ENCODE results near the gene IL22RA1. TPM values are rescaled to one million over a fixed set of nuclear protein-coding genes. Genes with fewer than 3 reads are reported as not detected.

The IL22RA1 gene
- polyA plus RNA-seq, 1 donor from 2014 or later = not detected

DNA sequence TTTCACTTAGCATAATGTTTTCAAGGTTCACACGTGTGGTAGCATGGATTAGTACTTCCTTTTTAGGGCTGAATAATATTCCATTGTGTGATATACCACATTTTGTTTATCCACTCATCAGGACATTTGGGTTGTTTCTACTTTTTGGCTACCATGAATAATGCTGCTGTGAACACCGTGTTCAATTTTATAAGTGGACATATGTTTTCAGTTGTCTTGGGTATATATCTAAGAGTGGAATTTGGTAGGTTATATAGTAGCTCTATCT, 3.8 kb downstream of the IL22RA1 start:
- H3K4me2 ChIP-seq (ENCODE audit: low read length) = no peak overlapping the region
- H3K79me2 ChIP-seq (replicated peaks; ENCODE audit: insufficient read depth, low read length) = no peaks in the 10 kb centered on the region
- no peaks in the 10 kb centered on the region for H3K36me3 ChIP-seq (ENCODE audit: insufficient read depth, low read length)
- H3K27me3 ChIP-seq (ENCODE audit: insufficient read depth, low read depth, low read length) = no peaks in the 10 kb centered on the region
- H3F3A ChIP-seq (ENCODE audit: insufficient read depth, low read length, poor library complexity, severe bottlenecking) = no peaks in the 10 kb centered on the region
- H3K9ac ChIP-seq (ENCODE audit: low read length) = no peak overlapping the region
- H4K20me1 ChIP-seq (ENCODE audit: insufficient read depth) = no peaks in the 10 kb centered on the region
- no peak for TF ChIP-seq MXI1 (conservative IDR thresholded peaks at IDR 0.05; ENCODE audit: poor library complexity, severe bottlenecking)
- TF ChIP-seq EP300 (conservative IDR thresholded peaks at IDR 0.05; ENCODE audit: poor library complexity, severe bottlenecking) = no peak
- TF ChIP-seq RAD21 (conservative IDR thresholded peaks at IDR 0.05) = no peak
- no peak for TF ChIP-seq TAF1 (IDR thresholded peaks at IDR 0.05; ENCODE audit: low read depth)
- TF ChIP-seq, protein P1, sequence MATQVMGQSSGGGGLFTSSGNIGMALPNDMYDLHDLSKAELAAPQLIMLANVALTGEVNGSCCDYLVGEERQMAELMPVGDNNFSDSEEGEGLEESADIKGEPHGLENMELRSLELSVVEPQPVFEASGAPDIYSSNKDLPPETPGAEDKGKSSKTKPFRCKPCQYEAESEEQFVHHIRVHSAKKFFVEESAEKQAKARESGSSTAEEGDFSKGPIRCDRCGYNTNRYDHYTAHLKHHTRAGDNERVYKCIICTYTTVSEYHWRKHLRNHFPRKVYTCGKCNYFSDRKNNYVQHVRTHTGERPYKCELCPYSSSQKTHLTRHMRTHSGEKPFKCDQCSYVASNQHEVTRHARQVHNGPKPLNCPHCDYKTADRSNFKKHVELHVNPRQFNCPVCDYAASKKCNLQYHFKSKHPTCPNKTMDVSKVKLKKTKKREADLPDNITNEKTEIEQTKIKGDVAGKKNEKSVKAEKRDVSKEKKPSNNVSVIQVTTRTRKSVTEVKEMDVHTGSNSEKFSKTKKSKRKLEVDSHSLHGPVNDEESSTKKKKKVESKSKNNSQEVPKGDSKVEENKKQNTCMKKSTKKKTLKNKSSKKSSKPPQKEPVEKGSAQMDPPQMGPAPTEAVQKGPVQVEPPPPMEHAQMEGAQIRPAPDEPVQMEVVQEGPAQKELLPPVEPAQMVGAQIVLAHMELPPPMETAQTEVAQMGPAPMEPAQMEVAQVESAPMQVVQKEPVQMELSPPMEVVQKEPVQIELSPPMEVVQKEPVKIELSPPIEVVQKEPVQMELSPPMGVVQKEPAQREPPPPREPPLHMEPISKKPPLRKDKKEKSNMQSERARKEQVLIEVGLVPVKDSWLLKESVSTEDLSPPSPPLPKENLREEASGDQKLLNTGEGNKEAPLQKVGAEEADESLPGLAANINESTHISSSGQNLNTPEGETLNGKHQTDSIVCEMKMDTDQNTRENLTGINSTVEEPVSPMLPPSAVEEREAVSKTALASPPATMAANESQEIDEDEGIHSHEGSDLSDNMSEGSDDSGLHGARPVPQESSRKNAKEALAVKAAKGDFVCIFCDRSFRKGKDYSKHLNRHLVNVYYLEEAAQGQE (IDR thresholded peaks at IDR 0.05; ENCODE audit: borderline replicate concordance) = no peak
- TF ChIP-seq SMC3 (conservative IDR thresholded peaks at IDR 0.05; ENCODE audit: poor library complexity) = no peak
- TF ChIP-seq POLR2AphosphoS5 (IDR thresholded peaks at IDR 0.05) = no peak
- TF ChIP-seq EZH2 (IDR thresholded peaks at IDR 0.05; ENCODE audit: borderline replicate concordance, insufficient read depth, low read length, poor library complexity, severe bottlenecking) = no peak
- no peaks in the 10 kb centered on the region for H3K9me3 ChIP-seq (ENCODE audit: low read length)
- H2AFZ ChIP-seq (ENCODE audit: low read depth, low read length) = no peak overlapping the region
- H3K9me2 ChIP-seq (ENCODE audit: insufficient read depth, low read length) = no peaks in the 10 kb centered on the region
- no peak overlapping the region for H3K27ac ChIP-seq (ENCODE audit: low read length)
- H3K4me3 ChIP-seq (ENCODE audit: low read length) = no peak overlapping the region

DNA sequence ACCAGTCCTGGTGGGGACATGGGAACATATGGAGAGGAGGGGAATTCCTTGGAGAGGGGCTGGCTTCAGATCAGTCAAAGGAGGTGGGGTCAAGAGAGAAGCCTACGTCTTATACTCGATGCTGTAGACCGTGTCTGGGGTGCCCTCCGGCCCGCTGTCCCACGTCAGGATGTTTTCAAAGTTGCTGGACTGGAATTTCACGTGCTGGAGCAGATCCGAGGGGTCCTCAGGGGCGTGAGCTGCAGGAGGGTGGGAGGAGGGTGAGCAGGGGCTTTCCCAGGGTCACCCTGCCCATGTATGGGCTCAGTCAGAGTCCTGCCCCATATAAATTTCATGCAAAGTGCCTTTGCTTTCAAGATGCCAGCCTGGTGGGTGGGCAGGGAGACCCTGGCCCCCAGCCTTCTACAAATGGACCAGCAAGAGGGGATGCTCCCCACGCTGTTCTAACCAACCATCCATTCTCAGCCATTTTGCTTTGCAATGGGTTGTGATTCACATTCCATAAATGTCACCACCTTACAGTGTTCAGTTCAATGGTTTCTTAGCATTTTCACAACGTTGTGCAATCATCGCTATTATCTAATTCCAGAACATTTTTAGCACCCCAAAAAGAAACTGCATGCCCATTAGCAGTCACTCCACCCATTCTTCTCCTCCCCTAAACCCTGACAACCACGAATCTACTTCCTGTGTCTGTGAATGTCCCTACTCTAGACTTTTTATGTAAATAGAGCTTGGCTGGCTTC, 4.3 kb downstream of the IL22RA1 start:
- no peaks in the 10 kb centered on the region for H3K36me3 ChIP-seq (ENCODE audit: insufficient read depth, low read length)
- no peak overlapping the region for H2AFZ ChIP-seq (ENCODE audit: low read depth, low read length)
- no peaks in the 10 kb centered on the region for H3F3A ChIP-seq (ENCODE audit: insufficient read depth, low read length, poor library complexity, severe bottlenecking)

More for the DNA sequence above, 4.3 kb downstream of the IL22RA1 start:
- TF ChIP-seq POLR2AphosphoS5 (IDR thresholded peaks at IDR 0.05) (no peak), SMC3 (conservative IDR thresholded peaks at IDR 0.05; ENCODE audit: poor library complexity) (no peak), RAD21 (conservative IDR thresholded peaks at IDR 0.05) (no peak), MXI1 (conservative IDR thresholded peaks at IDR 0.05; ENCODE audit: poor library complexity, severe bottlenecking) (no peak), EP300 (conservative IDR thresholded peaks at IDR 0.05; ENCODE audit: poor library complexity, severe bottlenecking) (no peak), TAF1 (IDR thresholded peaks at IDR 0.05; ENCODE audit: low read depth) (no peak), EZH2 (IDR thresholded peaks at IDR 0.05; ENCODE audit: borderline replicate concordance, insufficient read depth, low read length, poor library complexity, severe bottlenecking) (no peak)
- TF ChIP-seq, protein P1 (IDR thresholded peaks at IDR 0.05; ENCODE audit: borderline replicate concordance) = no peak
- TF ChIP-seq, protein P2, sequence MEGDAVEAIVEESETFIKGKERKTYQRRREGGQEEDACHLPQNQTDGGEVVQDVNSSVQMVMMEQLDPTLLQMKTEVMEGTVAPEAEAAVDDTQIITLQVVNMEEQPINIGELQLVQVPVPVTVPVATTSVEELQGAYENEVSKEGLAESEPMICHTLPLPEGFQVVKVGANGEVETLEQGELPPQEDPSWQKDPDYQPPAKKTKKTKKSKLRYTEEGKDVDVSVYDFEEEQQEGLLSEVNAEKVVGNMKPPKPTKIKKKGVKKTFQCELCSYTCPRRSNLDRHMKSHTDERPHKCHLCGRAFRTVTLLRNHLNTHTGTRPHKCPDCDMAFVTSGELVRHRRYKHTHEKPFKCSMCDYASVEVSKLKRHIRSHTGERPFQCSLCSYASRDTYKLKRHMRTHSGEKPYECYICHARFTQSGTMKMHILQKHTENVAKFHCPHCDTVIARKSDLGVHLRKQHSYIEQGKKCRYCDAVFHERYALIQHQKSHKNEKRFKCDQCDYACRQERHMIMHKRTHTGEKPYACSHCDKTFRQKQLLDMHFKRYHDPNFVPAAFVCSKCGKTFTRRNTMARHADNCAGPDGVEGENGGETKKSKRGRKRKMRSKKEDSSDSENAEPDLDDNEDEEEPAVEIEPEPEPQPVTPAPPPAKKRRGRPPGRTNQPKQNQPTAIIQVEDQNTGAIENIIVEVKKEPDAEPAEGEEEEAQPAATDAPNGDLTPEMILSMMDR (IDR thresholded peaks at IDR 0.05; ENCODE audit: poor library complexity, severe bottlenecking) = no peak
- Histone ChIP-seq H3K79me2 (replicated peaks; ENCODE audit: insufficient read depth, low read length) (no peaks in the 10 kb centered on the region), H3K27ac (ENCODE audit: low read length) (no peak overlapping the region), H3K9me2 (ENCODE audit: insufficient read depth, low read length) (no peaks in the 10 kb centered on the region), H3K27me3 (ENCODE audit: insufficient read depth, low read depth, low read length) (no peaks in the 10 kb centered on the region), H4K20me1 (ENCODE audit: insufficient read depth) (no peaks in the 10 kb centered on the region), H3K9me3 (ENCODE audit: low read length) (no peaks in the 10 kb centered on the region), H3K9ac (ENCODE audit: low read length) (no peak overlapping the region), H3K4me2 (ENCODE audit: low read length) (no peak overlapping the region), H3K4me3 (ENCODE audit: low read length) (no peak overlapping the region)
